AG09309 (cell line): Measurements from ENCODE around the gene NXN.

Experiments
- DNase-seq: peaks from one replicate; pipeline ENCODE4 v3.0.0-alpha.2; 2010; ENCODE audit warnings: low read depth
- H3K4me3 ChIP-seq: 2 replicates; pipeline ENCODE4 v1.5.1; 2011; ENCODE audit warnings: mild to moderate bottlenecking, low read depth, low read length, moderate library complexity; ENCODE audit not compliant: control insufficient read depth
- TF ChIP-seq, protein P1 (sequence below): IDR thresholded peaks from 2 replicates; pipeline ENCODE4 v1.5.1; 2011; ENCODE audit warnings: mild to moderate bottlenecking, low read depth, low read length, inconsistent platforms; ENCODE audit not compliant: insufficient read depth, control insufficient read depth; ENCODE audit errors: missing control alignments

NXN gene

DNA sequence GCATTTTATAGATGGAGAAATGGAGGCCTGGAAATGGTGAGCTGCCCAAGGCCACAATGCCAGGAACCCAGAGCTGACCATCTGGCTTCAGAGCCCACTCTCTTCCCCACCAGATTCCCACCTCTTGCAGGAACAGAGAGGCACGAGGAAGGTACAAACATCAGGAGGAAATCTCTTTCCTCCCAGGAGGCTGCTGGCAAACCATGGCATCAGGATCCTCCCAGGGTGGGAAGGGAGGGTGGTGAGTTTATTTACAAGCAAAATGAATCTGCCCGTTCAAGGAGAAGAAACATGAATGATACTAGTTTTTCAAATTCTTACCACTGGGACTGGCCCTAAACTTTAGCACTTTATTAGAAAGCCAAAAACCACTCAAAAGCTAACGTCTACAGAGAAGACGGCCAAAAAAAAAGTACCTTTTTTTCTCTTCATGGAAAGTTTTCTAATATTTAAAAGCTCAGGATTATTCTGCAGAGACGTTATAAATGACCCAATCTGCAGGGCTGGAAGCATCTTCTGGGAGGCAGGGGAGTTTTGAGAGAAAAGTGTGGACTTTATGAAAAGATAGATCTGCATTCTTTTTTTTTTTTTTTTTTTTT lies 79.1 kb downstream of the NXN start:
- TF ChIP-seq, protein P1, sequence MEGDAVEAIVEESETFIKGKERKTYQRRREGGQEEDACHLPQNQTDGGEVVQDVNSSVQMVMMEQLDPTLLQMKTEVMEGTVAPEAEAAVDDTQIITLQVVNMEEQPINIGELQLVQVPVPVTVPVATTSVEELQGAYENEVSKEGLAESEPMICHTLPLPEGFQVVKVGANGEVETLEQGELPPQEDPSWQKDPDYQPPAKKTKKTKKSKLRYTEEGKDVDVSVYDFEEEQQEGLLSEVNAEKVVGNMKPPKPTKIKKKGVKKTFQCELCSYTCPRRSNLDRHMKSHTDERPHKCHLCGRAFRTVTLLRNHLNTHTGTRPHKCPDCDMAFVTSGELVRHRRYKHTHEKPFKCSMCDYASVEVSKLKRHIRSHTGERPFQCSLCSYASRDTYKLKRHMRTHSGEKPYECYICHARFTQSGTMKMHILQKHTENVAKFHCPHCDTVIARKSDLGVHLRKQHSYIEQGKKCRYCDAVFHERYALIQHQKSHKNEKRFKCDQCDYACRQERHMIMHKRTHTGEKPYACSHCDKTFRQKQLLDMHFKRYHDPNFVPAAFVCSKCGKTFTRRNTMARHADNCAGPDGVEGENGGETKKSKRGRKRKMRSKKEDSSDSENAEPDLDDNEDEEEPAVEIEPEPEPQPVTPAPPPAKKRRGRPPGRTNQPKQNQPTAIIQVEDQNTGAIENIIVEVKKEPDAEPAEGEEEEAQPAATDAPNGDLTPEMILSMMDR: no peak
- no peak for DNase-seq
- no peak overlapping the region for H3K4me3 ChIP-seq

DNA sequence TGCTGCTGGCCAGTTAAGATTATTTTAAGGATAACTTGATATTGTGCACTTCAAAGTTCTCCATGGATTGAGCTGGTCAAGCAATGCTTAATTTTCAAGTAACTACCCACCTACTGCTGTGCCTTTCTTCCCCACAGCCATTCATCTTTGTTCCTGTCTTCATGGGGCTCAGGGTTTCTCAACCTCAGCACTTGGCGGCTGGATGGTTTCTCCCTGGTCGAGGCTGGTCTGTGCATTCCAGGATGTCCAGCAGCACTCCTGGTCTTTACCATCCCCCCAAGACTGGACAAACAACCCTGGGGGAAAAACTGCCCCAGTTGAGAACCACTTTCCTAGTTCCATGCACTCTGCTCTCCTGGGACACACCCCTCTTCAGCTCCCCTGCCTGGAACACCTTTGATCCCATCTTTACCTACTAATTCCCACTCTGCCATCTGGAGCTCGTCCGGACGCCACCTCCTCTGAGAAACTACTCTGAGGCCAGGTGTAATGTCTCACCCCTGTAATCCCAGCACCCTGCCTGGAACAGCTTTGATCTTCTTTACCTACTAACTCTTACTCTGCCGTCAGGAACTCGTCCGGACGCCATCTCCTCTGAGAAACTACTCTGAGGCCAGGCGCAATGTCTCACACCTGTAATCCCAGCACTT lies 81.5 kb downstream of the NXN start:
- TF ChIP-seq, protein P1: no peak
- no peak overlapping the region for H3K4me3 ChIP-seq
- DNase-seq: no peak

DNA sequence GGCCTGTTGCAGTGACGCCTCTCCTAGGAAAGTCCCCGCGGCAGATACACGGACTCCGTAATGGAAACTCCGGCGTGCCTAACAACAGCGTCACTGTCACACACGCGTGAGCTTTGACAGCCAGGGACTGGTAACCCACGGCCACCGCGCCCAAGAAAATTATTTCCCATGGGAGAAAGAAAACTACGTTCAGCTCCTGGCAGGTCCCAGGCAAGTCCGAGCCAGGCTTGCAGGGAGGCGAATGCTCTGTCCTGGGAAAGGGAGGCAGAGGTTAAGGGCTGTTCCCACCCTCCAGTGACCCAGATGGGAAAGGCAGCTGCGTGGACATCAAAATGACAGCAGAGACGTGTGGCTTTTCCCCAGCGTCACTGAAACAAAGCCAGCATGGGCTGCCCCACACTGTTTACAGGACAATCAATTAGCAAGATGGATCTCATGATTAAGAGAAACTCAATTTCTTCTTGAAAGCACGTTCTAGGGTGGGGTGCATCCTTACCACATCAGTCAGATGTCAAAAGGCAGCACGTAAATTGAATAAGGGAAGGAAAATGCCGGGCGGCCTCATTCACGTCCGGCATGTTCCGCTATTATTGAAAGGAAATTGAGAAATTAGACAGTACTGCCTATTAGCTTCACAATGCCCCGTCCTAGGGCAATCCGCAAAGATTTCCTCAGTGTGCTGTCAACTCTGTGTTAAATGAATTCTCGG lies 82.5 kb downstream of the NXN start:
- H3K4me3 ChIP-seq: no peak overlapping the region
- no peak for DNase-seq
- TF ChIP-seq, protein P1: no peak

DNA sequence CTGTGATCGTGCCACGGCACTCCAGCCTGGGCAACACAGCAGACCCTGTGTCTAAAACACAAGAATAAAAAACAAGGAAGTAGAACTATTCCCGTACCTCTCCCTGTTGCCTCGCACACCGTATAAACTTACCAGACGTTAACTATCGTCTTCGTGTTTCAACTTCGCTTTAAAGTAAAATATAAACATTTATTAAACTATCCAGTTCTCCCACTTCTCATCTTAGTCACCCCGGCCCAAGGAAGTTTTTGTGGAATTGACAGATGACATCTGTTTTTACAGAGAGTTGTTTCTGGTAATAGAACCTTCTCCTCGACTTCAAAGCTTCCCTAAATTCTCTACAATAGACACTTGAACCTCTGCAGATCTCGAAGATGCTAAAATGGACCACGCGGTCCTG lies 83.1 kb downstream of the NXN start:
- no peak overlapping the region for H3K4me3 ChIP-seq
- DNase-seq: no peak
- TF ChIP-seq, protein P1: no peak

DNA sequence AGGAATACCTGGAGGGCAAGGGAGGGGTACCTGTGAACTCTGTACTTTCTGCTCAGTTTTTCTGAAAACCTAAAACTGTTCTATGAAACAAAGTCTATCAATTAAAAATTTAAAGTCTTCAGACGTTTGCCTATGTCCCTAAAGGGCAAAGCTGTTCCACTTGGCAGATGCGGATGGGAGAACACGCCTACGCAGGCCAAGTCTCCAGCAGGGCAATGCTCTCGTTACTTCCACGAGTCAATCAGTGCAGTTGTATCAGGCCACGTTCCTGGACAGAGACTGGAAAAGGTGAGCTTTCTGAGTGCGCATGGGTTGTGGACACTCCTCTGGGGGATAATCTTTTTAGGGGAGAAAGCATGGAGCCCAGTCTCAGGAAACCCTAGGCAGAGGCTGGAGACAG lies 86.6 kb downstream of the NXN start:
- DNase-seq: no peak
- TF ChIP-seq, protein P1: no peak
- no peak overlapping the region for H3K4me3 ChIP-seq

DNA sequence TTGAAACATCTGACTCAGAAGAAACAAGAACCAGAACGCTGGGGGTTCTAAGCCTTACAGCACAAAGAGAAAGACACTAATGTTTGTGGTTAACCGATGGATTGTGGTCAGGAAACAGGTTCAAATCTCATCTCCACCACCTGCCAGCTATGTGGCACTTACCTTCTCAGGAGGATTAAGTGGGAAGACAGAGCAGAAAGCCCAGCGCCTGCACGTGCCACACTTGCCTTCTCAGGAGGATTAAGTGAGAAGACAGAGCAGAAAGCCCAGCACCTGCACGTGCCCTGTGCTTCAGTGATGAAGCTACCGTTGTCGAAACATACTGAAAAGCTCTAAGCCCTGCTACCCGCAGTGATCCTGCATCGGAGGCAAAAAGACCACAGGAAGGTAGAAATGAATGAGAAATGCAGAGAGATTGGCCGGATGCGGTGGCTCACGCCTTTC lies 90.6 kb downstream of the NXN start:
- no peak for DNase-seq
- TF ChIP-seq, protein P1: no peak
- no peak overlapping the region for H3K4me3 ChIP-seq
